ENCODE results near the gene RPS6KL1.

Gene RPS6KL1

DNA sequence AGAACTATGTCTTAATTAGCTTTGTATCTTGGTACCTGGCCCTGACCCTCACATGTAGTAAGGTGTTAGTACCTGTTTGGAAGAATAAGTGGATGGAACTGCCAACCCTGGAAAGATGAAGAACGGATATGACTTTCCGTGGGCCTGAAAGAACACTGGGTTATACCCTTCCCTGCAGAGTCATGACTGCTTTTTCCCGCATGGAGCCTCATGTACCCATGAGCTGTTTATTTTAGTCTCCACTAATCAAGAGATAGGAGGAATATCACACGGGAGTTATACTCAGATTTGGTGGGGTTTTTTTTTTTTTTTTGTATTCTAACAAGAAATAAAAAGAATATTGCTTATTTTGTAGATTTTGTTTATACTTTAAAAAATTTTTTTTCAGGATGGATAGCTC is 25.4 kb downstream of the RPS6KL1 start:
- Histone ChIP-seq H2AFZ (no peak overlapping the region), H3K27ac (no peak overlapping the region)

DNA sequence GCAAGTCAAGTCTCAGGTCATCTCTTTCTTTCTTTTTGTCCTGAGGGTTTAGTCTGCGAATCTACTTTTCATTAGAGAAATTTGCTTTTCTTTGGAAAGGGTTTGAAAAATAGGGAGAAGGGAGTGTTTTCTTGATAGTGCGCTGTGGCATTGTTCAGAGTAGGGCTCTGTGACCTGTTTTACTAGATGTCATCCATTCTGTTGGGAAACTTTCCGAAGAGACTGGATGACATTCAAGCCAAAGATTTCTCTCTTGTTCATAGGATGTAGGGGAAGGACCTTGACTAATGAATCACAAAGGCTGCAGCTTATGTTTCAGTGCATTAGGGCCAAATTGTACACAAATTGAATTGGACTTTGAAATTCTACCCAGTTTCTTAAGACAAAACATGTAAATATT is 26.7 kb downstream of the RPS6KL1 start:
- Histone ChIP-seq H3K36me3 (ENCODE audit: control insufficient read depth, insufficient read depth, low read length) (no peaks in the 10 kb centered on the region), H3K27ac (no peak overlapping the region), H3K4me3 (ENCODE audit: low read depth, low read length) (no peak overlapping the region), H3K9ac (no peak overlapping the region), H3K27me3 (ENCODE audit: control insufficient read depth, insufficient read depth, low read length) (no peaks in the 10 kb centered on the region), H2AFZ (no peak overlapping the region), H3K9me3 (ENCODE audit: control insufficient read depth, low read length) (no peaks in the 10 kb centered on the region), H3K4me2 (ENCODE audit: low read length) (no peak overlapping the region), H3K4me1 (no peaks in the 10 kb centered on the region), H3K79me2 (no peaks in the 10 kb centered on the region)
- TF ChIP-seq, protein P1, sequence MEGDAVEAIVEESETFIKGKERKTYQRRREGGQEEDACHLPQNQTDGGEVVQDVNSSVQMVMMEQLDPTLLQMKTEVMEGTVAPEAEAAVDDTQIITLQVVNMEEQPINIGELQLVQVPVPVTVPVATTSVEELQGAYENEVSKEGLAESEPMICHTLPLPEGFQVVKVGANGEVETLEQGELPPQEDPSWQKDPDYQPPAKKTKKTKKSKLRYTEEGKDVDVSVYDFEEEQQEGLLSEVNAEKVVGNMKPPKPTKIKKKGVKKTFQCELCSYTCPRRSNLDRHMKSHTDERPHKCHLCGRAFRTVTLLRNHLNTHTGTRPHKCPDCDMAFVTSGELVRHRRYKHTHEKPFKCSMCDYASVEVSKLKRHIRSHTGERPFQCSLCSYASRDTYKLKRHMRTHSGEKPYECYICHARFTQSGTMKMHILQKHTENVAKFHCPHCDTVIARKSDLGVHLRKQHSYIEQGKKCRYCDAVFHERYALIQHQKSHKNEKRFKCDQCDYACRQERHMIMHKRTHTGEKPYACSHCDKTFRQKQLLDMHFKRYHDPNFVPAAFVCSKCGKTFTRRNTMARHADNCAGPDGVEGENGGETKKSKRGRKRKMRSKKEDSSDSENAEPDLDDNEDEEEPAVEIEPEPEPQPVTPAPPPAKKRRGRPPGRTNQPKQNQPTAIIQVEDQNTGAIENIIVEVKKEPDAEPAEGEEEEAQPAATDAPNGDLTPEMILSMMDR (IDR thresholded peaks at IDR 0.05), result no peak

More for the DNA sequence above, 25.4 kb downstream of the RPS6KL1 start:
- TF ChIP-seq, protein P1 (IDR thresholded peaks at IDR 0.05), result no peak
- Histone ChIP-seq H3K9ac (no peak overlapping the region), H3K79me2 (no peaks in the 10 kb centered on the region), H3K4me2 (ENCODE audit: low read length) (no peak overlapping the region), H3K4me1 (no peaks in the 10 kb centered on the region), H3K9me3 (ENCODE audit: control insufficient read depth, low read length) (no peaks in the 10 kb centered on the region), H3K36me3 (ENCODE audit: control insufficient read depth, insufficient read depth, low read length) (no peaks in the 10 kb centered on the region), H3K4me3 (ENCODE audit: low read depth, low read length) (no peak overlapping the region), H3K27me3 (ENCODE audit: control insufficient read depth, insufficient read depth, low read length) (no peaks in the 10 kb centered on the region)

DNA sequence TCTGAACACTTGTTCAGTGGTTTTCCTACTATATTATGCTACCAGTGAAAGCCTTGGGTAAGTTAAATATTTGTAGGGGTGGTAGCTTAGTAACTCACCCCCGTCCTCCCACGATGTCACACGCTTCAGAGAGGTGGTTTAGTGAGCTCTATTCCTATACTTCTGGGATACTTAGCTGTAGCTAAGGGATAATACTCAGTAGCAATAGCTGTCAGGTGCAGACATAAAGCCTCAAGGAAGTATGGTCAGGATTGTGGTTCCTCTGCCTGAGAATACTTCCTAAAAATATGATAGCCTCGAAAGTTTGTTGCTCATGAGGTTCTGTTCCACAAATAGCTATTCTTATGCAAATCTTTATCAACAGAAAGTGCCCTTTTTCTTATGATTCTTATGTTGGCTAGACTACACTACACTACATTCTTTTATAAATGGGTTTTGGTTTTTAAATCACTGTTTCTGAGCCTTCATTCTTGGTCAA is 29.4 kb downstream of the RPS6KL1 start:
- Histone ChIP-seq H3K9ac (no peak overlapping the region), H3K4me3 (ENCODE audit: low read depth, low read length) (no peak overlapping the region), H2AFZ (no peak overlapping the region), H3K27me3 (ENCODE audit: control insufficient read depth, insufficient read depth, low read length) (no peaks in the 10 kb centered on the region), H3K27ac (no peak overlapping the region), H3K4me1 (no peaks in the 10 kb centered on the region), H3K4me2 (ENCODE audit: low read length) (no peak overlapping the region), H3K9me3 (ENCODE audit: control insufficient read depth, low read length) (no peaks in the 10 kb centered on the region), H3K79me2 (no peaks in the 10 kb centered on the region), H3K36me3 (ENCODE audit: control insufficient read depth, insufficient read depth, low read length) (no peaks in the 10 kb centered on the region)
- TF ChIP-seq, protein P1 (IDR thresholded peaks at IDR 0.05), result no peak

DNA sequence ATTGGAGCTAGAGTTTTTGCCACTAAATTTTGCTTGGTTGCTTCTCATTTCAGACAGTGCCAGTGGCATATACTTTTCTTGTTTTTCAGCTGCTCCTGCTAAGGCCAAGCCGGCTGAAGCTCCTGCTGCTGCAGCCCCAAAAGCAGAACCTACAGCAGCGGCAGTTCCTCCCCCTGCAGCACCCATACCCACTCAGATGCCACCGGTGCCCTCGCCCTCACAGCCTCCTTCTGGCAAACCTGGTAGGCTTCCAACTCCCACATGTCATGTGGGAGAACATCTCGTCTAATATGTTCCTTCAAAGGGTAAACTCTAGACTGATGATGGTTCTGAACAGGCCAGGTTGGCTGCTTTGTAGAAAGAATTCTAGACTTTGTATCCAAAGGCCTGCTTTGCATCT is 30.3 kb downstream of the RPS6KL1 start:
- H3K27ac ChIP-seq, result no peak overlapping the region
- no peaks in the 10 kb centered on the region for H3K9me3 ChIP-seq (ENCODE audit: control insufficient read depth, low read length)

DNA sequence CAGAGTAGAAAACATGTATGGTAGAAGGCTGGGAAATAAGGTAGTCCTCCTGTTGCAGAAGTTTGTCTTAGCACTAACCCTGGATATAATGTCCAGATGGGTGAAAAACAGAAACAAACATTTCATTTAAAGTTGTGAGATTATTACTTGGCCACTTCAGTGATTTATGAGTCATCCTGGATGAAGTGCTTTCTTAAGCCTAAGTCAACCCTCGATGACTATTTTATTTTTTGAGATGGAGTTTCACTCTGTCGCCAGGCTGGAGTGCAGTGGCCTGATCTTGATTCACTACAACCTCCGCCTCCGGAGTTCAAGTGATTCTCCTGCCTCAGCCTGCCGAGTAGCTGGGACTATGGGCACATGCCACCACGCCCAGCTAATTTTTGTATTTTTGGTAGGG is 31.2 kb downstream of the RPS6KL1 start:
- no peak overlapping the region for H3K4me2 ChIP-seq (ENCODE audit: low read length)
- H3K27me3 ChIP-seq (ENCODE audit: control insufficient read depth, insufficient read depth, low read length), result no peaks in the 10 kb centered on the region
- H3K4me3 ChIP-seq (ENCODE audit: low read depth, low read length), result no peak overlapping the region
- TF ChIP-seq, protein P1 (IDR thresholded peaks at IDR 0.05), result no peak
- H3K9me3 ChIP-seq (ENCODE audit: control insufficient read depth, low read length), result no peaks in the 10 kb centered on the region
- H3K4me1 ChIP-seq, result peaks cover 3% of the 10 kb centered on the region
- H3K36me3 ChIP-seq (ENCODE audit: control insufficient read depth, insufficient read depth, low read length), result no peaks in the 10 kb centered on the region
- no peak overlapping the region for H3K9ac ChIP-seq
- no peak overlapping the region for H3K27ac ChIP-seq
- no peak overlapping the region for H2AFZ ChIP-seq
- no peaks in the 10 kb centered on the region for H3K79me2 ChIP-seq

More for the DNA sequence above, 30.3 kb downstream of the RPS6KL1 start:
- Histone ChIP-seq H3K79me2 (no peaks in the 10 kb centered on the region), H3K4me1 (peaks cover 3% of the 10 kb centered on the region), H2AFZ (no peak overlapping the region), H3K9ac (no peak overlapping the region), H3K36me3 (ENCODE audit: control insufficient read depth, insufficient read depth, low read length) (no peaks in the 10 kb centered on the region), H3K4me2 (ENCODE audit: low read length) (no peak overlapping the region), H3K4me3 (ENCODE audit: low read depth, low read length) (no peak overlapping the region), H3K27me3 (ENCODE audit: control insufficient read depth, insufficient read depth, low read length) (no peaks in the 10 kb centered on the region)
- TF ChIP-seq, protein P1 (IDR thresholded peaks at IDR 0.05), result no peak
